SW480 (cell line): ENCODE measurements around the gene NMRK2.
"Not testable (repeated sequence)": the region's sequence is repeated elsewhere in the genome, so short reads cannot be mapped to it uniquely, and the experiment has no call there.

ENCODE experiments used
- DNase-seq: peaks from one replicate; pipeline ENCODE4 v3.0.0-alpha.2; 2016; ENCODE audit warnings: low spot score

NMRK2 gene, protein sequence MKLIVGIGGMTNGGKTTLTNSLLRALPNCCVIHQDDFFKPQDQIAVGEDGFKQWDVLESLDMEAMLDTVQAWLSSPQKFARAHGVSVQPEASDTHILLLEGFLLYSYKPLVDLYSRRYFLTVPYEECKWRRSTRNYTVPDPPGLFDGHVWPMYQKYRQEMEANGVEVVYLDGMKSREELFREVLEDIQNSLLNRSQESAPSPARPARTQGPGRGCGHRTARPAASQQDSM

GRCh38 chr19:3932931-3933810, at the start of gene NMRK2:
Gene NMRK2, plus strand, starts transcription at chr19:3933069. Its CDS starts 603 bp downstream, at chr19:3933672.
- no peak for DNase-seq

GRCh38 chr19:3890591-3890990, 42.3 kb upstream of the NMRK2 start:
- DNase-seq = no peak

DNA sequence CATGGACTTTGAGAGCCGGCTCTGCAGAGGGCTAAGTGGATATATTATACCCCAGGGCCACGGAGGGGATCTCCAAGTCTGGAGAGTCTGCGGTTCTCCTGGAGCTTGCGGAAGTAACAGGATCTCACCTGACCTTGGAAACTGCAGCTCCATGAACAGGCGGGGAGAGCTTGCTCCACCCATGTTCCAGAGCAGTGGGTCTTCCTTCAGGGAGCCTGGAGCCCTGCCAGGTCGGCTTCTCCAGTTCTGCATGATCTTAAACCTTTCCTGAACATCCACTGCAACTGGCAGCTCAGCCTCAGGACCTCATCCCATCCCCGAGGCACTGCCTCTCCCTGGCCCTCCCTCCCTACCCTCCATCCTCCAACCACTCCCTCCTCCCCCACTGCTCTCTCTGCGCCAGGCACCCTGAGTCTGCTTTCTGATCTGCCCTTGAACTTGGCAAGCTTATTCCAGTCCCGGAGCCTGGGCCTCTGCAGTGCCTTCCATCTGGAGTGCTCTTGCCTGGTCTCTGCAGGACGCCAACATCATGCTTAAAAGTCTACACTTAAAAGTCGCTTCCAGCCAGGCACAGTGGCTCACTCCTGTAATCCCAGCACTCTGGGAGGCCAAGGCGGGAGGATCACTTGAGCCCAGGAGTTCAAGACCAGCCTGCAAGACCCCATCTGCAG, 39.2 kb upstream of the NMRK2 start:
- no peak for DNase-seq

DNA sequence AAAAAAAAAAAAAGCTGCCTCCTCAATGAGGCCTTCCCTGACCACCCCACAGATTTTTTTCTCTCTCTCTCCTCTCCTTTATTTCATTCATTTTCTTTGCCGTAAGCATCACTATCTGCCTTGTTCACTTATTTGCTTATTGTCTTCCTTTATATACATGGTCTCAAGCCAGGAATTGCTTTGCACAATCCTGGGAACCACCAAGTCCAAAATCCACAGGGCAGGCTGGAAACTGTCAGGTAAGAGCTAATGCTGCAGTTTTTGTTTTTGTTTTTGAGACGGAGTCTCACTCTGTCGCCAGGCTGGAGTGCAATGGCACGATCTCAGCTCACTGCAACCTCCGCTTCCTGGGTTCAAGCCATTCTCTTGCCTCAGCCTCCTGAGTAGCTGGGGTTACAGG, 37.9 kb upstream of the NMRK2 start:
- not testable (repeated sequence) for DNase-seq

DNA sequence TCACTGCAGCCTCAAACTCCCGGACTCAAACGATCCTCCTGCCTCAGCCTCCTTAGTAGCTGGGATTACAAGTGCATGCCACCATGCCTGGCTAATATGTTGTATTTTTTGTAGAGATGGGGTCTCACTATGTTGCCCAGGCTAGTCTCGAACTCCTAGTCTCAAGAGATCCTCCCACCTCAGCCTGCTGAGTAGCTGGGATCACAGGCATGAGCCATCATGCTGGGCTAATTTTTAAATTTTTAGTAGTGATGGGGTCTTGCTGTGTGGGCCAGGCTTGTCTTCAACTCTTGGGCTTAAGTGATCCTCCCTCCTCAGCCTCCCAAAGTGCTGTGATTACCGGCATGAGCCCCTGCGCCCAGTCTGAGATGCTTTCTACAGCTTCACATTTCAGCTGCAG, 37.1 kb upstream of the NMRK2 start:
- no peak for DNase-seq

- no peak for DNase-seq
Observed at GRCh38 chr19:3897936-3898335, 34.9 kb upstream of the NMRK2 start.

DNA sequence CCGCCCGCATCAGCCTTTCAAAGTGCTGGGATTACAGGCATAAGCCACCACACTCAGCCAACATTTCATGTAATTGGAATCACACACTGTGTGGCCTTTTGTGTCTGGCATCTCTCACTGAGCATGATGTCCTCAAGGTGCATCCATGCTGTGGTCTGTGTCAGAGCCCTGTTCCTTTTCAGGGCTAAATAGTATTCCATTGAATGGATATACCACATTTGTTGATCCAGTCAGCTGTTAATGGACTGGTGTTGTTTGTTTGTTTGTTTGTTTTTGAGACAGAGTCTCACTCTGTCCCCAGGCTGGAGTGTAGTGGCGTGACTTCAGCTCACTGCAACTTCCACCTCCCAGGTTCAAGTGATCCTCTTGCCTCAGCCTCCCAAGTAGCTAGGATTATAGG, 34.4 kb upstream of the NMRK2 start:
- no peak for DNase-seq

DNA sequence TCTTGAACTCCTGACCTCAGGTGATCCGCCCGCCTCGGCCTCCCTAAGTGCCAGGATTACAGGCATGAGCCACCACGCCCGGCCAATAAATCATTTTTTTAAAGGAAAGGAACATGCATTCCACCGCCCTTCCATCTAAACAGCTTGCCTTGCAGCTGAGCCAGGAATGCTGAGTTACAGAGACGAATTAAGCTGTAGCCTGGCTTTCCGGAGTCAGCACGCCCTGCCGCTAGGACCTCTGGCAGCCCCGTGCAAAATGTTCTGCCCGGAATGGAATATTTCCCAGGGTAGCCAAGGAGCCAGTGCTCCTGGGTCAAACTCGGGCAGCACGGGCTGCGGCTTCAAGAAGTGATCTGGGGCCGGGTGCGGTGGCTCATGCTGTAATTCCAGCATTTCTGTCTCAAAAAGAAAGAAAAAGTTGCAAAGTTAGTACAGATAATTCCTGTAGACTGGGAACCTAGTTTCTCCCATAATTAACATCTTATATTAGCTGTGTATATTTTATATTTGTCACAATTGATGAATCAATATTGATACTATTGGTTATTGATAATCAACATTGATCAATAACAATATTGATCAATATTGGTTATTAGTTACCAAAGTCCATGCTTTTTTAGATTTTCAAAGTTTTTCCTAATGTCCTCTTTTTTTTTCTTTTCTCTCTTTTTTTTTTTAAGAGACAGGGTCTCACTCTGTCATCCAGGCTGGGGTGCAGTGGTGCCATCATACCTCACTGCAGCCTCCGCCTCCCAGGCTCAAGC, 33.2 kb upstream of the NMRK2 start:
- no peak for DNase-seq

DNA sequence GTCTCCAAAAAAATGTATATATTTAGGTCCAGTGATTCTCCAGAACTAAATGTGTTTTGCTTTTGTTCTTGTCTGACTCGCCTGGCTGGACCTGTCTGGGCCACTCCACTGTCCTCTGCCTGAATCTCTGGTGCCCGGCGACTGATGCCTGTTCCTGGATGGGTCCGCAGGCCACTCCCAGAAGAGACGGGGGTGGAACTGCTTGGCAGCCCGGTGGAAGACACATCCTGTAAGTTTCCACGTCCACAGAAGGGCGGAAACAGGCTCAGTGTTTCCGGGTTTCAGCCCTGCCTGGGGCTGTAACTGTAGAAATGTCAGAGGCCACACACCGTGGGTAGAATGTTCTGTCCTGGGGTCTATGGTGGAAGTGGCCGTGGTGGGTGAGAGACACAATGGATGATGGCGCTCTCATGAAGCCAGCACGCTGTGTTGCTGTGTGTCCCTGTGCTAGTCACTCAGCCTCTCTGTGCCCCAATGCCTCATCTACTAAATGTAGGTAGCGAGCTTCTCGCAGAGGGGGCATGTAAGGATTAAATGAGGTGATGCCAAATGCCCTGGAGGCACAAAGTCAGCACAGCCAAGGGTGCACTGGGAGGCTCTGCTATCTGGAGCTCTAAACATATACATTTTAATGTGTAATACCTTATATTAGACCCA, 30.4 kb upstream of the NMRK2 start:
- DNase-seq = no peak

GRCh38 chr19:3904233-3904632, 28.6 kb upstream of the NMRK2 start:
- no peak for DNase-seq

DNA sequence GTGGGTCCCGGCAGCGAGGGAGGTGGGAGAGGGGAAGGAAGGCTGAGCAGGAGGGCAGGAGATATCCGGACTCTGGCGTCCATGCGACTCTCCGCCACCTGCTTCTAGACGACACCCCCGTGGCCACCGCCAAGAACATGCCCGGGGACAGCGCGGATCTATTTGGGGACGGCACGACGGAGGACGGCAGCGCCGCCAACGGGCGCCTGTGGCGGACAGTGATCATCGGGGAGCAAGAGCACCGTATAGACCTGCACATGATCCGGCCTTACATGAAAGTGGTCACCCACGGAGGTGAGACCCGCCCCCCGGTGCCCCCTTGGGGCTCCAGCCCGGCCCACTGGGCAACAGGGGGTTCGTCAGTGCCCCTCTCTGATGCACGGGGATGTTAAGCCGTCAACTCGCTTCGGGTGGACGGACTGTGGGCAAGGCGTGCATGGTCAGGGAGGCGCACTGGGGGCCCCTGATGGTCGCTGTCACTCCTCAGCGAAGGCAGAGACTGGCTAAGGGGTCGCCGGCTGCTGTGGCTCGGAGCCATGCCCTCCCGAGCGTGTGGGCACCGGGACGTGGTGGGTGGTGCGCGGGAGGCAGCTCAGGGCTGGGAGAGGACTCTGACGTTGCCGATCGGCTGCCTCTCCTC, 25.1 kb upstream of the NMRK2 start:
- no peak for DNase-seq

GRCh38 chr19:3908266-3909054, 24.4 kb upstream of the NMRK2 start:
- no peak for DNase-seq

DNA sequence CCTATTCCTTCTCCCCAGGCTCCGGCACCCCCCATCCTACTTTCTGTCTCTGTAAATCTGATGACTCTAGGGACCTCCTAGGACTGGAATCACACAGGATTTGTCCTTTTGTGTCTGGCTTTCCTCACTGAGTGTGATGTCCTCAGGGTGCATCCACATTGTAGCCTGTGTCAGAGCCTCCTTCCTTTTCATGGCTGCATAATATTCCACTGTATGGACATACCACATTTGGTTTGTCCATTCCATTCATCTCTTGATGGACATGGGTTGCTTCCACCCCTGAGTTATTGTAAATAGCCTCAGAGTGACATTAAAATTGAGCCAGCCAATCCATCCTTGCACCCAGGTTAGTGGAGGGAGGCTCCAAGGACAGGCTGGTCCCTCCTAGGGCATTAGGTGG, 22.8 kb upstream of the NMRK2 start:
- no peak for DNase-seq

DNA sequence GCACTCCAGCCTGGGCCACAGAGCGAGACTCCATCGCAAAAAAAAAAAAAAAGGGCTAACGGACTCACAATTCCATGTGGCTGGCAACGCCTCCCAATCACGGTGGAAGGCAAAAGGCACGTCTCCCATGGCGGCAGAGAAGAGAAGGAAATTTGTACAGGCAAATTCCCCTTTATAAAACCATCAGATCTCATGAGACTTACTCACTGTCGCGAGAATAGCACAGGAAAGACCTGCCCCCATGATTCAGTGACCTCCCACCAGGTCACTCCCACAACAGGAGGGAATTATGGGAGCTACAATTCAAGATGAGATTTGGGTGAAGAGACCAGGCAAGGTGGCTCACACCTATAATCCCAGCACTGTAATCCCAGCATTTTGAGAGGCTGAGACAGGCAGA, 18.7 kb upstream of the NMRK2 start:
- DNase-seq = no peak

DNA sequence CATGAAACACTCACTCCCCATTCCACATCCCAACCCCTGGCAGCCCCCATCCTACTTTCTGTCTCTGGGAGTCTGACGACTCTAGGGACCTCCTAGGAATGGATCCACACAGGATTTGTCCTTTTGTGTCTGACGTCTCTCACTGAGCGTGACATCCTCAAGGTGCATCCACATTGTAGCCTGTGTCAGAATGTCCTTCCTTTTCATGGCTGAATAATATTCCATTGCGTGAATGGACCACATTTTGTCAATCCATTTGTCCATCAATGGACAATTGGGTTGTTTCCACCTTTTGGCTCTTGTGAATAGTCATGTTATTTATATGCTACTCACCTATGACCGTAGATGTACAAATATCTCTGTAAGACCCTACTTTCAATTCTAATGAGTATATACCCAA, 16.8 kb upstream of the NMRK2 start:
- no peak for DNase-seq

- DNase-seq = no peak
Observed at GRCh38 chr19:3919793-3920192, 13.1 kb upstream of the NMRK2 start.

DNA sequence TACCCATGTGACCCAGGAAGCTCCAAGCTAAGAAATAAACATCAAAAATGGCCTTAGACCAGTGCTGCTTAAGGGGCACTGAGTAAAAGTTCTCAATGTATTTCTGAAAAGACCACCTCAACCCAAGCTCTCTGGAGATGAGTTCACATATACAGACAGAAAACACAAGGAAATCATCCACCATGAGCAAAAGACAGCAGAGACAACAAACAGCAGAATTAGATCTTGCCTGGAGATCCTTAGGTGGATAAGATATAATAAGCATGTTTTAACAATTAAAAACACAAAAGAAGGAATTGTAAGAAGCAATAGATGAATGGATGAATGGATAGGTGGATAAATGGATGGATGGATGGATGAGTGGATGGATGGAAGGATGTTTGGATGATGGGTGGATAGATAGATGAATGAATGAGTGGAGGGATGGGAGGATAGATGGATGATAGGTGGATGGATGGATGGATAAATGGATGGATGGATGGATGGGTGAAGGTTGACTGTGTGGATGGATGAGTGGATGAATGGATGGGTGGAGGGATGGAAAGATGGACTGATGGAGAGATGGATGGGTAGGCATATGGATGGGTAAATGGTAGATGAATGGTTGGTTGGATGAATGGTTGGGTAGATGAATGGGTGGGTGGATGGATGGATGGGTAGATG, 9.6 kb upstream of the NMRK2 start:
- no peak for DNase-seq

DNA sequence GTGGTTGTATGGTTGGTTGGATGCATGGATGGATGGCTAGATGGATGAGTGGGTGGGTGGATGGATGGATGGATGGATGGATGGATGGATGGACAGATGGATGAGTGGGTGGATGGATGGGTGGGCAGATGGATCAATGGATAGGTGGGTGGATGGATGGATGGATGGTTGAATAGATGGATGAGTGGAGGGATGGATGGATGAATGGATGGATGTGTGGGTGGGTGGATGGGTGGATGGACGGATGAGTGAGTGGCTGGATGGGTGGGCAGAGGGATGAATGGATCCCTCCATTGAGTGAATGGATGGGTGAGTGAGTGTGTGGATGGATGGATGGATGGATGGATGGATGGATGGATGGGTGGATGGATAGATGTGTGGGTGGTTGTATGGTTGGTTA, 9.0 kb upstream of the NMRK2 start:
- no peak for DNase-seq

DNA sequence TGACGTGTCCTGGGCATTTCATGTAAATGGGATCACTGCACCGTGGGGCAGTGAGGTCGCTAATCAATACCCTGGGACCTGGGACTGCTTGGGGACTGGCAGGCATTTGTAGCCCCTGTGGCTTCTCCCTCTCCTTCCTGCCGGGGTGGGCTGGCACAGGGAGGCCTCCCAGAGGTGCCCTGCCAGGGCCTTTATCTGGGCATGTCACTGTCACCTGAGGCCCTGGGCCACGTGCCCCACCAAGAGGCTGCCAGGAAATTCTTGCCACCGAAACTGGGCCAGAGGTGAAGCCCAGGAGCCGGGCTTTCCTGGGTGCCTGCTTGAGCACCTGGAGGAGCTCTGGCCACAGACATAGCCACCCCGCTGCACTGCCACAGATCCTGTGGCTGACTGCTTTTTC, 1.8 kb upstream of the NMRK2 start:
- no peak for DNase-seq
